HG03095 (cell line): ENCODE data around the gene PITPNB.

Experiments used
- ATAC-seq: cut with Tn5 transposase; IDR thresholded peaks from one replicate; pipeline ENCODE4 v1.9.1; 2021; ENCODE audit warnings: moderate library complexity; ENCODE audit not compliant: unreplicated experiment

The PITPNB gene

GRCh38 chr22:27919942-27920755, 1.1 kb upstream of the PITPNB start:
- peak; percentile 28 for ATAC-seq

DNA sequence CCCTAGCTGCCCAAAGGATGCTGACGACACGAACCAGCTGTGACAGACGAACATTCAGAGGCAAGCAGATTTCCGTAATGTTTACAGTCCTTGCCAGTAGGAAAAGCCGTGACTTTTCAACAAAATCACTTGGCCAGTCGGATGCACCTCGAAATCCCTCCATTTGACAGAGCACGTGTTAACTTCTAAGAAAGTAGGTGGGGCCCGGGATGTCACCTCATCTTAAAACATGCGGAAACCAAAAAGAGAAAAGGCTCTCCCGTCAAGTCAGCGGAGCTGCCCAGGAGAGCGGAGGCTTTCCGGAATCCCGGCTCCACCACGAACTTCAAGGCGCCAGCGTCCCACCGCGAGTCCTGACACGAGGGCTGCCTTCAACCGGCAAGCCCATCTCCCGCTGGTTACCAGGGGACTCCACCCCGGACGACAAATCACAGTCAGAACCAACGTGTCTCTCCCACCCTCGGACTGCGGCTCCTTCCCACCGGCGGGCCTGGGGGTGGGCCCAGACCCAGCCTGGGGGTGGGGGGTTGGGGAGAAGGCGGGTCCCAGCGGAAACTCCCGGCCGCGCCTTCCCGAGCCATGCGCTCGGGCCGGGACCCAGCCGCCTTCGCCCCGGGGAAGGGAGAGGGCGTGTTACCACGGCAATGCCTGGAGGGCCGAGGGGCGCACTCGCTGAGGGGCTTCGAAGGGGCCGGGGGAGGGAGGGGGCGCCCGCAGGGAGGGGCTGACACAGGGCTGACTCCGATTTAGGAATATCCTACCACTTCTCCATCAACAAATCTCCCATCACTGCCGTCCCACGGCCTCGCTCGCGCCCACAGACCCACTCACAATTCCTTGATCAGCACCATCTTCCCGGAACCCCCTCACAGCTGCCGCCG, 475 bp downstream of the PITPNB start:
- ATAC-seq, result no peak

DNA sequence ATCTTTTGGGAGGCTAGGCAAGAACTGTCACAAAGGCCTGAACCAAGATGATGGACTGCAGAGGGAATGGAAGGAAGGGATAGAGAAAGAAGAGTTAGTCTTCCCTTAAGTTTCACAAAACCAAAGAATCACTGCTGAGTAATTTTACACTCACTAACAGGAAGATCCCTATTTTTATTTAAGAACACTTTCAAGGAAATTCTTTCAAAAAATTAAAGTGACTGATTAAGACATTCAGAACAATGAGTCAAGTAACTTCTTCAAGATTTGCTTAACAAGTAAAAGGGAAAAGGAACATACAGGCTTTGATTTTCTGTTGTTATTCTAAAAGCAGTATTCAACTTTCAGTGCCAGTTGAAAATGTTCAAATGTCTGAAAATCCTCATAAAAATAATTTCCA, 3.1 kb downstream of the PITPNB start:
- no peak for ATAC-seq

GRCh38 chr22:27913162-27913741, 5.8 kb downstream of the PITPNB start:
- ATAC-seq, result no peak

- no peak for ATAC-seq
These were observed 7.0 kb downstream of the PITPNB start for GRCh38 chr22:27912101-27912500.

GRCh38 chr22:27911330-27911729, 7.7 kb downstream of the PITPNB start:
- ATAC-seq, result no peak

DNA sequence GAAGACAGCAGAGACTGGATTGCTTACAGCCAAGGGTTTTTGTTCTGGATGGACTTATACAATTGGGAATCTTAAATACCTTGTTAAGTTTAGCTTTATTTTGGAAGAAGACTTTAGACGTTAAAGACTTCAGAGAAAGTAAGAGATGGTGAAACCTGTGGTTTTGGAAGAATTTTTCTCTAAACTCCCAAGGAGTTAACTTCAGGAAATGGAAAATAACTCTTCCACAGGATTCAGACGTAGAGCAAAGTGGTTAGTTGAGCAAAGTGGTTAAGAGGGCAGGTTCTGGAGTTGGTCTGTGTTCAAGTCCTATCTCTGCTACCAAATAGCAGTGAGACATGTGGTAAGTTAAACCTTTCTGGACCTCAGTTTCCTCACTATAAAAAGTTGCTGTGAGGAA, 12.8 kb downstream of the PITPNB start:
- ATAC-seq, result no peak

GRCh38 chr22:27905653-27906052, 13.4 kb downstream of the PITPNB start:
- no peak for ATAC-seq

DNA sequence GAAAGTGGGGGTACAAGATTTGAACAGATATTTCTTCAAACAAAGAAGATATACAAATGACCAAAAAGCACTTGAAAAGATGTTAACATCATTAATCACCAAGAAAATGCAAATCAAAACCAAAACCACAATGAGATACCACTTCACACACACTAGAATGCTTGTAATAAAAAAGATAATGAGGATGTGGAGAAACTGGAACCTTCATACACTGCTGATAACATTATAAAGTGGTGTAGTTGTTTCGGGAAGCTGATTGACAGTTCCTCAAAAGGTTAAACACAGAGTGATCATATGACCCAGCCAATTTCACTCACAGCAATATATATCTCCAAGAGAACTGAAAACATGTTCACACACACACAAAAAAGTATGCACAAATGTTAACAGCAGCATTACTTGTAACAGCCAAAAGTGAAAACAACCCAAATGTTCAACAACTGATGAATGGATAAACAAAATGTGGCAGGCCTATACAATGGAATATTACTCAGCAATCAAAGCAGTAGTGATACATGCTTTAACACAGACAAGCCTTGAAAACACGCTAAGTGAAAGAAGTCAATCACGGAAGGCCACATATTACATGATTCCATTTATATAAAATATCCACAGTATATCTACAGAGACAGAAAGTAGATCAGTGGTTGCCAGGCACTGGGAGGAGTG, 15.1 kb downstream of the PITPNB start:
- ATAC-seq, result no peak

DNA sequence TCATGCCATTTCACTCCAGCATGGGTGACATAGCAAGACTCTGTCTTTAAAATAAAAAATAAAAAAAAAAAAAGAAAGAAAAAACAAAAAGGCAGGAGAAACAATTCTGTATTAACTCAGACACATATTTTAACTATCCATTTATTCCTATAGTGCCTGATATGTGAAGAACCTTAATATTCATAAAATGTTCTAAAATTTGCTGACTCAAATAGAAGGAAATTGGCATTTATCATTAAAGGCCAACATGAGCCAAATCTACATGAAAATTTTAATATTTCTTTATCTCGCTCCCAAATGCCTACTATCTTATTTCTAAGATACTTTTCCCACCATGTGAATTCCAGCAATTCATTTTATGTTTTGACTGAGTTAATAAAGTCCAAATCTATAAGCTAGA, 18.9 kb downstream of the PITPNB start:
- no peak for ATAC-seq

- ATAC-seq, result peak; percentile 54
These were observed 22.8 kb downstream of the PITPNB start for GRCh38 chr22:27896245-27896644.

GRCh38 chr22:27895600-27895999, 23.5 kb downstream of the PITPNB start:
- ATAC-seq, result peak; percentile 82

GRCh38 chr22:27892811-27893210, 26.2 kb downstream of the PITPNB start:
- no peak for ATAC-seq

- no peak for ATAC-seq
These were observed 27.0 kb downstream of the PITPNB start for GRCh38 chr22:27892064-27892463.

- ATAC-seq, result no peak
These were observed 30.7 kb downstream of the PITPNB start for GRCh38 chr22:27888310-27888709.

- ATAC-seq, result no peak
These were observed 32.3 kb downstream of the PITPNB start for GRCh38 chr22:27886843-27887151.

GRCh38 chr22:27885977-27886842, 32.8 kb downstream of the PITPNB start:
- no peak for ATAC-seq

- ATAC-seq, result no peak
These were observed 35.3 kb downstream of the PITPNB start for GRCh38 chr22:27883656-27884350.

DNA sequence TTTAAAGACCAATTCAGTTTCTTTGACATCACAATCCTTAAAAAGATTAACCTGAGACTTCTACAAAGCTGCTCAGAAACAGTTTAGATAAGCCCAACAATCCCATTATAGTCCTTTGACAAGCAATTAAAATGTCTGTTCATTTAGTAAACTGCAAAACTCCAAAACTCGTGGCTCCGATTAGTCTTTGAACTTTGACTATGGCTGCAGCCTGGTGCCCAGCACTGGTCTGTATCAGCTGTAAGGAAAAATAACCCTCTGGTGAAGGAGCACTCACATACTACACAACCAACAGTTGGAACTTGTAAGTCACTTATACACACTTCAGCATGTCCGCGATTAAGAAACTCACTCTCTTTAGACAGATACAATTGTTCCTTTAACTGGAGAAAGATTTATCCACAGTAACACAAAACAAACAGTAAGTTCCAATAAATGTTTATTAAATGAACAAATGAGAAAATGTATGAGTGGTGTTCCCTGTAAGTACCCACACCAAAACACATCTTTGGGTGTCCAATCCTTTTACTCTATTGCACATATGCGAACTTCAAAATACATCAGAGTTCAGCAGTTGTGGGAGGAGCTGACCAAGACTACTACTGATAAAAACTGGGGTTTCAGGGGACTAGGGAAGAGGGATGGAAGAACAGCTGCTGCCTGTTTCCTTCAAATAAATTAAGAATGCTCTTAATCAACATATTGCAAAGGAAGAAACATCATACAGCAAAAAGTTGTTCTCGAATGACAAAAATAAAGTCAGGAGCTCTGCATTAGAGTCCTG, 36.4 kb downstream of the PITPNB start:
- no peak for ATAC-seq
